HCT116 (cell line): Measurements from ENCODE around the gene ALCAM. TPM values are rescaled to one million over a fixed set of nuclear protein-coding genes. Genes with fewer than 3 reads are reported as not detected.

Experiments used
- ATAC-seq: fragments of 200-7000 bp; cut with Tn5 transposase; 2 replicates; pipeline ENCODE4 v1.9.1; 2020; ENCODE audit warnings: mild to moderate bottlenecking, moderate library complexity
- BruUV-seq: library from RNA; stranded (reverse); fragments of 400-500 nt; replicated peaks from 2 replicates; lab custom pipeline; 2021; lab: Mats Ljungman, UMichigan
- CTCF ChIA-PET: fragments of 300-600 bp; sonication (Branson Sonifier 250); formaldehyde crosslinking; loops from one replicate; lab custom pipeline; 2021; ENCODE audit warnings: antibody characterized with exemption; lab: Charles Lee
- POLR2A ChIA-PET: fragments of 300-600, 350-600 bp; sonication (Branson Sonifier 250); formaldehyde crosslinking; loops from one replicate; lab custom pipeline; 2021; ENCODE audit warnings: antibody characterized with exemption; lab: Charles Lee
- RAD21 ChIA-PET, 2 experiments: fragments of 300-600 bp; sonication (Branson Sonifier 250); formaldehyde crosslinking; loops; one replicate each; lab custom pipeline; 2023; ENCODE audit warnings: low total read pairs in 2 of 2; ENCODE audit not compliant: uncharacterized antibody in 2 of 2, unreplicated experiment in 2 of 2, low non-redundant PET in 1 of 2; lab: Charles Lee
- DNase-seq: peaks from one replicate; pipeline ENCODE4 v3.0.0-alpha.2; 2010; ENCODE audit warnings: low read depth, low spot score
- H2AFZ ChIP-seq: fragments of 200-600 bp; shearing (Covaris generic), sonication (generic); 2 replicates; pipeline ENCODE4 v1.6.1; 2017; ENCODE audit warnings: low read depth, mixed run types, mixed read lengths, antibody characterized with exemption, low read length; ENCODE audit not compliant: poor library complexity, severe bottlenecking
- H3K27ac ChIP-seq: 2 replicates; pipeline ENCODE4 v1.5.1; 2012; ENCODE audit warnings: low read depth, low read length
- H3K27me3 ChIP-seq: fragments of 200-600 bp; sonication (generic); 2 replicates; pipeline ENCODE4 v1.6.1; 2016; ENCODE audit warnings: mixed run types, low read length, mixed read lengths; ENCODE audit not compliant: insufficient read depth
- H3K36me3 ChIP-seq, 2 experiments: fragments of 200-500 bp in 1 of 2; fragments of 200-600 bp in 1 of 2; sonication (Bioruptor generic) in 1 of 2; sonication (generic) in 1 of 2; 2 replicates each; pipeline versions ENCODE4 v1.5.1 to v1.6.1; 2014 to 2016; ENCODE audit warnings: low read length in 2 of 2, inconsistent platforms in 1 of 2, mixed read lengths in 1 of 2, mixed run types in 1 of 2; ENCODE audit not compliant: insufficient read depth in 2 of 2, control insufficient read depth in 1 of 2
- H3K4me1 ChIP-seq, 2 experiments: fragments of 200-600 bp in 1 of 2; sonication (generic) in 1 of 2; 2 replicates each; pipeline versions ENCODE4 v1.5.1 to v1.6.1; 2012 to 2017; ENCODE audit warnings: low read length in 2 of 2, inconsistent platforms in 1 of 2, mild to moderate bottlenecking in 1 of 2, mixed read lengths in 1 of 2, mixed run types in 1 of 2, moderate library complexity in 1 of 2; ENCODE audit not compliant: insufficient read depth in 2 of 2, control insufficient read depth in 1 of 2
- H3K4me2 ChIP-seq: fragments of 200-600 bp; sonication (generic); 2 replicates; pipeline ENCODE4 v1.6.1; 2017; ENCODE audit warnings: mixed run types, low read length, mixed read lengths
- H3K4me3 ChIP-seq, 2 experiments: fragments of 200-600 bp in 1 of 2; sonication (generic) in 1 of 2; replicated peaks in 1 of 2; 2 replicates each; pipeline ENCODE4 v1.5.1; 2011 to 2016; ENCODE audit warnings: low read length in 2 of 2, control low read depth in 1 of 2, low read depth in 1 of 2, mild to moderate bottlenecking in 1 of 2, mixed read lengths in 1 of 2, mixed run types in 1 of 2
- H3K79me2 ChIP-seq: fragments of 200-600 bp; sonication (generic); 2 replicates; pipeline ENCODE4 v1.6.1; 2017; ENCODE audit warnings: mild to moderate bottlenecking, mixed run types, low read length, moderate library complexity, mixed read lengths; ENCODE audit not compliant: insufficient read depth
- H3K9ac ChIP-seq: fragments of 200-600 bp; sonication (generic); 2 replicates; pipeline ENCODE4 v1.6.1; 2016; ENCODE audit warnings: low read length, mixed read lengths
- H3K9me2 ChIP-seq: fragments of 200-600 bp; sonication (generic), shearing (Covaris generic); 2 replicates; pipeline ENCODE4 v1.6.1; 2017; ENCODE audit warnings: mixed run types, mild to moderate bottlenecking, moderate library complexity; ENCODE audit not compliant: insufficient read depth
- H3K9me3 ChIP-seq, 2 experiments: fragments of 200-500 bp in 1 of 2; fragments of 200-600 bp in 1 of 2; sonication (Bioruptor generic) in 1 of 2; sonication (generic) in 1 of 2; 2 replicates each; pipeline ENCODE4 v1.6.1; 2014 to 2017; ENCODE audit warnings: low read length in 2 of 2, mixed read lengths in 2 of 2, inconsistent platforms in 1 of 2, low read depth in 1 of 2, mild to moderate bottlenecking in 1 of 2, mixed run types in 1 of 2, moderate library complexity in 1 of 2; ENCODE audit not compliant: control insufficient read depth in 1 of 2, insufficient read depth in 1 of 2
- H4K20me1 ChIP-seq: fragments of 200-600 bp; sonication (generic), shearing (Covaris generic); 2 replicates; pipeline ENCODE4 v1.6.1; 2017; ENCODE audit warnings: mixed run types, mild to moderate bottlenecking, moderate library complexity; ENCODE audit not compliant: insufficient read depth
- CTCF ChIP-seq, 3 experiments: fragments of 200-600 bp in 1 of 3; sonication (generic) in 1 of 3; IDR thresholded peaks in 2 of 3; conservative IDR thresholded peaks in 1 of 3; 2 replicates each; pipeline ENCODE4 v1.5.1; 2012 to 2017; ENCODE audit warnings: low read depth in 2 of 3, low read length in 2 of 3, antibody characterized with exemption in 1 of 3, borderline replicate concordance in 1 of 3, control low read depth in 1 of 3, mild to moderate bottlenecking in 1 of 3, mixed read lengths in 1 of 3, mixed run types in 1 of 3, moderate library complexity in 1 of 3; ENCODE audit not compliant: insufficient read depth in 1 of 3
- EGR1 ChIP-seq: IDR thresholded peaks from 2 replicates; pipeline ENCODE4 v1.6.1; 2012; ENCODE audit warnings: low read depth
- RAD21 ChIP-seq: IDR thresholded peaks from 2 replicates; pipeline ENCODE4 v1.6.1; 2012; ENCODE audit warnings: low read depth, mild to moderate bottlenecking
- TCF7L2 ChIP-seq: IDR thresholded peaks from 2 replicates; pipeline ENCODE4 v1.7.0; 2011; ENCODE audit warnings: borderline replicate concordance, inconsistent platforms; ENCODE audit not compliant: insufficient read depth, insufficient read length; ENCODE audit errors: extremely low read depth
- YY1 ChIP-seq: IDR thresholded peaks from 2 replicates; pipeline ENCODE4 v1.6.1; 2011; ENCODE audit warnings: low read length, low read depth, moderate library complexity, mild to moderate bottlenecking; ENCODE audit not compliant: insufficient replicate concordance; ENCODE audit errors: extremely low read depth
- intact Hi-C: fragments of 100-400 bp; cut with micrococcal nuclease; formaldehyde crosslinking; loops from 2 replicates; pipeline ENCODE4 v1.10.0; 2022
- total RNA-seq: library from RNA; stranded (reverse); gene quantifications from one replicate; pipeline ENCODE4 v1.2.1, GENCODE V29; 2021; ENCODE audit not compliant: unreplicated experiment

ALCAM gene
- total RNA-seq, 1 experiment from 2014 or later: 56.7 TPM

- TF ChIP-seq CTCF (IDR thresholded peaks at IDR 0.05 in 2 of 3, conservative IDR thresholded peaks at IDR 0.05 in 1 of 3; ENCODE audit: borderline replicate concordance in 1 of 3, insufficient read depth in 1 of 3, low read depth in 2 of 3, low read length in 2 of 3): peak; percentile 39 to 73 (median 57); a peak in 4 of 6 replicates
- TF ChIP-seq, all 23 proteins: peak for 4
Observed at GRCh38 chr3:105518806-105519418, 152.2 kb downstream of the ALCAM start (continued).

GRCh38 chr3:105521770-105522169 is 155.1 kb downstream of the ALCAM start:
- no peak for ATAC-seq
- ChIA-PET RAD21 (no interaction called here), POLR2A (no interaction called here), CTCF (interaction anchor here (0.7 kb wide), 1 partner anchor 1463 kb away, joined by 3 read pairs; no protein-coding TSS in a partner anchor)
- no peak overlapping the region for H3K9ac ChIP-seq
- H3K79me2 ChIP-seq: no peaks in the 10 kb centered on the region
- H2AFZ ChIP-seq: no peak overlapping the region
- intact Hi-C loops: no loop called here
- no peaks in the 10 kb centered on the region for H3K9me2 ChIP-seq
- H3K4me2 ChIP-seq: no peak overlapping the region
- no peak for TF ChIP-seq YY1
- TF ChIP-seq TCF7L2: no peak
- TF ChIP-seq EGR1: no peak
- TF ChIP-seq RAD21: no peak
- TF ChIP-seq, all 23 proteins: peak for 0
- no peak overlapping the region for H3K4me3 ChIP-seq
- H4K20me1 ChIP-seq: 0 out of 2 replicates have a peak, but pooled peaks cover under 1% of the 10 kb centered on the region
- H3K27ac ChIP-seq: no peak overlapping the region
- DNase-seq: no peak
- peaks cover 5 to 6% of the 10 kb centered on the region in 2 experiments for H3K4me1 ChIP-seq
- no peaks in the 10 kb centered on the region for H3K9me3 ChIP-seq
- H3K36me3 ChIP-seq: no peaks in the 10 kb centered on the region
- H3K27me3 ChIP-seq: no peaks in the 10 kb centered on the region
- no TSS peak for BruUV-seq
